ENCODE results near the gene SSBP4.

SSBP4 gene

GRCh38 chr19:18440936-18441803 lies 22.0 kb downstream of the SSBP4 start:
- TF ChIP-seq CTCF (conservative IDR thresholded peaks at IDR 0.05; ENCODE audit: low read depth, low read length) = no peak
- H3K4me3 ChIP-seq (ENCODE audit: low read length) = no peak overlapping the region
- no peak for DNase-seq (ENCODE audit: low read depth)

- no peak for DNase-seq (ENCODE audit: low read depth)
- H3K4me3 ChIP-seq (ENCODE audit: low read length) = no peak overlapping the region
- TF ChIP-seq CTCF (conservative IDR thresholded peaks at IDR 0.05; ENCODE audit: low read depth, low read length) = no peak
Measured at GRCh38 chr19:18441804-18442788, 22.9 kb downstream of the SSBP4 start.

- no peak for DNase-seq (ENCODE audit: low read depth)
- no peak for TF ChIP-seq CTCF (conservative IDR thresholded peaks at IDR 0.05; ENCODE audit: low read depth, low read length)
- H3K4me3 ChIP-seq (ENCODE audit: low read length) = no peak overlapping the region
Measured at GRCh38 chr19:18442941-18443340, 23.7 kb downstream of the SSBP4 start.

DNA sequence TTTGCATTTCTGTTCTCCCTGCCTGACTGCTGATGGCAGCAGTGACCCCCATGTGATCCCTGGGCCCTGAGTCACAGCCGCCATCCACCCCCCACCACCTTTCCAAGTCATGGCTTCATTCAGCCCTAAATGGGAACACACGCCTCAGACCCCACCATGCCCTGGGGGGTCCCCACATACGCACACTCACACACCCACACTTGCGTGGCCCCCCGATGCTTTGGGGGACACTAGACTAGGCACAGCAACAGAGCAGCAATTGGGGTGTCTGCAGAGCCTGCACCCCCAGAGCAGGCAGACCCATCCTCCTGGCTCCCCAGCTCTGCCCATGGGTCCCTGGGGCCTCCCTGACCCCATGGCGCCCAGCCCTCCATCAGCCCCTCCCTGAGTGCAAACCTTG lies 24.2 kb downstream of the SSBP4 start:
- H3K4me3 ChIP-seq (ENCODE audit: low read length) = no peak overlapping the region
- DNase-seq (ENCODE audit: low read depth) = no peak
- TF ChIP-seq CTCF (conservative IDR thresholded peaks at IDR 0.05; ENCODE audit: low read depth, low read length) = no peak

- no peak for TF ChIP-seq CTCF (conservative IDR thresholded peaks at IDR 0.05; ENCODE audit: low read depth, low read length)
- no peak for DNase-seq (ENCODE audit: low read depth)
- no peak overlapping the region for H3K4me3 ChIP-seq (ENCODE audit: low read length)
Measured at GRCh38 chr19:18443831-18444230, 24.6 kb downstream of the SSBP4 start.

DNA sequence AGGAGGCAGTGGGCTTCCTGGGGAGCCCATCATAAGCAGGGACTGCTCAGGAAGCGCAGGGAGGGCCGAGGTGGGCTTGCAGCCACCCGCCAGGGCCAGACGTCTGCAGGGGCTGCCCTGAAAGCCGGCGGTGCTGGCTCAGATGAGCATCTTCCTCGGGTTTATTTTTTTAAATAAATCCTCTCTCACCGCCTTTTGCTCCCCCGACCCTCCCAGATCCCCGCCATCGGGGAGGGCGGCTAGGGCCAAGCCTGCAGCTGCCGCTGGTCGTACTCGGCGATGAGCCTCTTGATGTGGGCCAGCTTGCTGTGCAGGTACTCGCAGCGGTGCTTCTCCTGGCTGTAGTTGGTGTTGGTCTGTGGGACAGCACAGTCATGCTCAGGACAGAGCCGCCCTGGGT lies 25.3 kb downstream of the SSBP4 start:
- no peak overlapping the region for H3K4me3 ChIP-seq (ENCODE audit: low read length)
- no peak for TF ChIP-seq CTCF (conservative IDR thresholded peaks at IDR 0.05; ENCODE audit: low read depth, low read length)
- DNase-seq (ENCODE audit: low read depth) = no peak
